Neural cell (in vitro differentiated cells): ENCODE data around the gene NFAM1. TPM values are rescaled to one million over a fixed set of nuclear protein-coding genes. Genes with fewer than 3 reads are reported as not detected.
A peak's percentile ranks its signal among the peaks of the same experiment; 100 is the strongest.

Source experiments
- H2AFZ ChIP-seq: fragments of 200-600, 300-800 bp; sonication (generic), shearing (Covaris generic); 2 replicates; pipeline ENCODE4 v1.6.0; 2014; ENCODE audit warnings: low read depth, mild to moderate bottlenecking, antibody characterized with exemption, low read length, moderate library complexity
- H3F3A ChIP-seq: fragments of 200-600 bp; shearing (Covaris generic); 2 replicates; pipeline ENCODE4 v1.6.1; 2016; ENCODE audit warnings: mild to moderate bottlenecking, moderate library complexity, mixed read lengths, antibody characterized with exemption, low read length; ENCODE audit not compliant: insufficient read depth, poor library complexity, severe bottlenecking
- H3K27ac ChIP-seq: fragments of 200-600, 300-800 bp; sonication (generic), shearing (Covaris generic); 2 replicates; pipeline ENCODE4 v1.5.1; 2014; ENCODE audit warnings: mild to moderate bottlenecking, low read length, moderate library complexity
- H3K27me3 ChIP-seq: fragments of 300-800, 200-600 bp; sonication (generic), shearing (Covaris generic); 2 replicates; pipeline ENCODE4 v1.6.0; 2014; ENCODE audit warnings: mild to moderate bottlenecking, low read depth, low read length, moderate library complexity; ENCODE audit not compliant: insufficient read depth
- H3K36me3 ChIP-seq: fragments of 300-800, 200-600 bp; sonication (generic), shearing (Covaris generic); 2 replicates; pipeline ENCODE4 v1.5.1; 2014; ENCODE audit warnings: mild to moderate bottlenecking, antibody characterized with exemption, low read length, moderate library complexity; ENCODE audit not compliant: insufficient read depth
- H3K4me2 ChIP-seq: fragments of 300-800, 200-600 bp; sonication (generic), shearing (Covaris generic); 2 replicates; pipeline ENCODE4 v1.6.0; 2014; ENCODE audit warnings: mild to moderate bottlenecking, low read length
- H3K4me3 ChIP-seq: fragments of 300-800, 200-600 bp; sonication (generic), shearing (Covaris generic); 2 replicates; pipeline ENCODE4 v1.5.1; 2014; ENCODE audit warnings: mild to moderate bottlenecking, low read length, moderate library complexity
- H3K79me2 ChIP-seq: fragments of 200-600 bp; shearing (Covaris generic); replicated peaks from 2 replicates; pipeline ENCODE4 v1.6.0; 2014; ENCODE audit warnings: mild to moderate bottlenecking, low read length, moderate library complexity; ENCODE audit not compliant: insufficient read depth
- H3K9ac ChIP-seq: fragments of 300-800, 200-600 bp; sonication (generic), shearing (Covaris generic); 2 replicates; pipeline ENCODE4 v1.6.1; 2016; ENCODE audit warnings: mild to moderate bottlenecking, low read length, mixed read lengths
- H3K9me2 ChIP-seq: fragments of 200-600 bp; shearing (Covaris generic); 2 replicates; pipeline ENCODE4 v1.6.1; 2016; ENCODE audit warnings: mild to moderate bottlenecking, low read length, mixed read lengths; ENCODE audit not compliant: insufficient read depth
- H3K9me3 ChIP-seq: fragments of 200-600, 300-800 bp; sonication (generic), shearing (Covaris generic); 2 replicates; pipeline ENCODE4 v1.6.1; 2016; ENCODE audit warnings: mild to moderate bottlenecking, mixed run types, low read length, moderate library complexity, mixed read lengths
- H4K20me1 ChIP-seq: fragments of 200-600 bp; shearing (Covaris generic); 2 replicates; pipeline ENCODE4 v1.6.1; 2016; ENCODE audit warnings: mild to moderate bottlenecking, mixed run types; ENCODE audit not compliant: insufficient read depth
- EP300 ChIP-seq: fragments of 450-650 bp; conservative IDR thresholded peaks from 2 replicates; pipeline ENCODE4 v1.6.1; 2014; ENCODE audit warnings: antibody characterized with exemption, mild to moderate bottlenecking, moderate library complexity; ENCODE audit not compliant: poor library complexity, severe bottlenecking
- EZH2 ChIP-seq: fragments of 200-600, 300-800 bp; shearing (Covaris generic), sonication (generic); IDR thresholded peaks from 2 replicates; pipeline ENCODE4 v1.6.1; 2014; ENCODE audit warnings: antibody characterized with exemption, low read length, borderline replicate concordance, mild to moderate bottlenecking; ENCODE audit not compliant: insufficient read depth, poor library complexity, severe bottlenecking
- MXI1 ChIP-seq: fragments of 450-650 bp; conservative IDR thresholded peaks from 2 replicates; pipeline ENCODE4 v1.6.1; 2014; ENCODE audit warnings: antibody characterized with exemption, mild to moderate bottlenecking; ENCODE audit not compliant: poor library complexity, severe bottlenecking
- POLR2AphosphoS5 ChIP-seq: IDR thresholded peaks from 2 replicates; pipeline ENCODE4 v1.6.1; 2012
- RAD21 ChIP-seq: fragments of 450-650 bp; conservative IDR thresholded peaks from 2 replicates; pipeline ENCODE4 v1.6.1; 2014; ENCODE audit warnings: antibody characterized with exemption, mild to moderate bottlenecking, moderate library complexity
- SMC3 ChIP-seq: fragments of 450-650 bp; conservative IDR thresholded peaks from 2 replicates; pipeline ENCODE4 v1.6.1; 2014; ENCODE audit warnings: antibody characterized with exemption, mild to moderate bottlenecking, moderate library complexity; ENCODE audit not compliant: poor library complexity
- TAF1 ChIP-seq: IDR thresholded peaks from 2 replicates; pipeline ENCODE4 v1.6.1; 2012; ENCODE audit warnings: low read depth
- polyA plus RNA-seq: library from polyadenylated mRNA; depleted of rRNA; stranded (reverse); fragments of >200 nt; gene quantifications from 2 replicates; pipeline ENCODE4 v1.2.3, GENCODE V29; 2014
- TF ChIP-seq, protein P1 (sequence below): fragments of 450-650 bp; IDR thresholded peaks from 2 replicates; pipeline ENCODE4 v1.5.1; 2014; ENCODE audit warnings: antibody characterized with exemption, mild to moderate bottlenecking, moderate library complexity; ENCODE audit not compliant: poor library complexity, severe bottlenecking
- TF ChIP-seq, protein P2 (sequence below): IDR thresholded peaks from 2 replicates; pipeline ENCODE4 v1.6.1; 2012; ENCODE audit warnings: borderline replicate concordance

NFAM1 gene
- polyA plus RNA-seq, 1 donor from 2014 or later, result 0.05 TPM

DNA sequence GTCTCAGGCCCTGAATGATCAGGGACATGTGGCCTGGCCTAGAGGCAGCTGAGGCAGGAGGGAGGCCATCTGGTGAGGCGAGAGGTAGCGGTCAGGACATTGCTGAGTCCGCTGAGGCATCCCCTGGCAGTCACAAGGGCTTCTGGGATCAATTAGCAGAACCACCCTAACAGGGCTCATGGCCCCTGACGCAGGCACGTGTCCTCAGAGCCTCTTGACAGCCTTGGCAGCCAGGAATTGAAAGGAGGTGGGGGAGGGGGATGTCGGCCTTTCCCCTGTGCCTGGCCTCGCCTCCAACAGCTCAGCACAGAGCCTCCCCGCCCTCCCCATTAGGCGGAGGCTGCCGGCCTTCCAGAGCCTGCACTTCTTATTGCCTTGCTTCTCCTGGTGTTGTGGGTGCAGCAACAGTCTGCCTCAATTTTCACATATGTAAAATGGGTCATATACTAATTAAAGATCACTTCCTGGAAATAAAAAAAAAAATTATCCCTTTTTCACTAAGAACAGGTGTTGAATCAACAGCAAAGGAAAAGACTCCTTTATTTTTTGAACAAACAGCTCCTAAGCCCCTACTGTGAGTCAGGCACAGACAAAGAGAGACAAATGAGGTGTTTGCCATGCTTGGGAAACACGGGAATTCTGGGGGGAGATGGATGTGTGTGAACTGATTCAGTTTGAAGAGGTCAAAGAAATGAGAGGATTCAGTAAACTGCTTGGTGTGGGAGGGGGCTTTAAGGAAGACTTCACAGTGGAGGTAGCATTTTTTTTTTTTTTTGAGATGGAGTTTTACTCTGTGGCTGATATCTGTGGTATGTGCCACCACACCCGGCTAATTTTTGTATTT is 55.3 kb downstream of the NFAM1 start:
- no peaks in the 10 kb centered on the region for H3K79me2 ChIP-seq
- H3K27me3 ChIP-seq, result no peaks in the 10 kb centered on the region
- peak overlapping the region; percentile 7 for H3K9ac ChIP-seq
- H3K36me3 ChIP-seq, result no peaks in the 10 kb centered on the region
- H3K9me3 ChIP-seq, result no peaks in the 10 kb centered on the region
- no peak overlapping the region for H3K4me2 ChIP-seq
- peak overlapping the region; percentile 33 for H3K27ac ChIP-seq
- no peaks in the 10 kb centered on the region for H3F3A ChIP-seq
- TF ChIP-seq RAD21 (no peak), TAF1 (no peak), EP300 (peak; percentile 23)
- no peaks in the 10 kb centered on the region for H4K20me1 ChIP-seq
- H2AFZ ChIP-seq, result no peak overlapping the region
- H3K9me2 ChIP-seq, result no peaks in the 10 kb centered on the region
- no peak overlapping the region for H3K4me3 ChIP-seq

DNA sequence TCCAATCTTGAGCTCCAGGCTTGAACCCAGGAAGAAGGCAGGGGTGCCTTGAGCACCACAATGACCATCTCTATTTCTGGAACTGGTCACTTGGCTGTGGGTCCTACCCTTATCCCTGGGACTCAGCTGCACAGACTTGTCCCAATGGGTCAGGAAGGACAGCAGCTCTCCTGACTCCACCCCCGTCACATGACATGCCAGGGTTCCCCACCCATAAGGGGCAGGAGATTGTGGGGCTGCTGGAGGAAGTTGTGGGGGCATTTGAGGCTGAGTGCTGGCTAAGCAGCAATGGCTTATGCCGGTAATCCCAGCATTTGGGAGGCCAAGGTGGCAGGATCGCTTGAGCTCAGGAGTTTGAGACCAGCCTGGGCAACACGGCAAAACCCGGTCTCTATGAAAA is 56.2 kb downstream of the NFAM1 start:
- Histone ChIP-seq H3K36me3 (no peaks in the 10 kb centered on the region), H3K4me2 (no peak overlapping the region), H3K9me3 (no peaks in the 10 kb centered on the region), H3K4me3 (no peak overlapping the region), H4K20me1 (no peaks in the 10 kb centered on the region), H3K79me2 (no peaks in the 10 kb centered on the region), H3F3A (no peaks in the 10 kb centered on the region), H3K9ac (no peak overlapping the region), H2AFZ (no peak overlapping the region), H3K9me2 (no peaks in the 10 kb centered on the region), H3K27me3 (no peaks in the 10 kb centered on the region), H3K27ac (no peak overlapping the region)
- TF ChIP-seq, protein P1, sequence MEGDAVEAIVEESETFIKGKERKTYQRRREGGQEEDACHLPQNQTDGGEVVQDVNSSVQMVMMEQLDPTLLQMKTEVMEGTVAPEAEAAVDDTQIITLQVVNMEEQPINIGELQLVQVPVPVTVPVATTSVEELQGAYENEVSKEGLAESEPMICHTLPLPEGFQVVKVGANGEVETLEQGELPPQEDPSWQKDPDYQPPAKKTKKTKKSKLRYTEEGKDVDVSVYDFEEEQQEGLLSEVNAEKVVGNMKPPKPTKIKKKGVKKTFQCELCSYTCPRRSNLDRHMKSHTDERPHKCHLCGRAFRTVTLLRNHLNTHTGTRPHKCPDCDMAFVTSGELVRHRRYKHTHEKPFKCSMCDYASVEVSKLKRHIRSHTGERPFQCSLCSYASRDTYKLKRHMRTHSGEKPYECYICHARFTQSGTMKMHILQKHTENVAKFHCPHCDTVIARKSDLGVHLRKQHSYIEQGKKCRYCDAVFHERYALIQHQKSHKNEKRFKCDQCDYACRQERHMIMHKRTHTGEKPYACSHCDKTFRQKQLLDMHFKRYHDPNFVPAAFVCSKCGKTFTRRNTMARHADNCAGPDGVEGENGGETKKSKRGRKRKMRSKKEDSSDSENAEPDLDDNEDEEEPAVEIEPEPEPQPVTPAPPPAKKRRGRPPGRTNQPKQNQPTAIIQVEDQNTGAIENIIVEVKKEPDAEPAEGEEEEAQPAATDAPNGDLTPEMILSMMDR, result no peak
- no peak for TF ChIP-seq TAF1
- TF ChIP-seq EZH2, result no peak
- TF ChIP-seq, protein P2, sequence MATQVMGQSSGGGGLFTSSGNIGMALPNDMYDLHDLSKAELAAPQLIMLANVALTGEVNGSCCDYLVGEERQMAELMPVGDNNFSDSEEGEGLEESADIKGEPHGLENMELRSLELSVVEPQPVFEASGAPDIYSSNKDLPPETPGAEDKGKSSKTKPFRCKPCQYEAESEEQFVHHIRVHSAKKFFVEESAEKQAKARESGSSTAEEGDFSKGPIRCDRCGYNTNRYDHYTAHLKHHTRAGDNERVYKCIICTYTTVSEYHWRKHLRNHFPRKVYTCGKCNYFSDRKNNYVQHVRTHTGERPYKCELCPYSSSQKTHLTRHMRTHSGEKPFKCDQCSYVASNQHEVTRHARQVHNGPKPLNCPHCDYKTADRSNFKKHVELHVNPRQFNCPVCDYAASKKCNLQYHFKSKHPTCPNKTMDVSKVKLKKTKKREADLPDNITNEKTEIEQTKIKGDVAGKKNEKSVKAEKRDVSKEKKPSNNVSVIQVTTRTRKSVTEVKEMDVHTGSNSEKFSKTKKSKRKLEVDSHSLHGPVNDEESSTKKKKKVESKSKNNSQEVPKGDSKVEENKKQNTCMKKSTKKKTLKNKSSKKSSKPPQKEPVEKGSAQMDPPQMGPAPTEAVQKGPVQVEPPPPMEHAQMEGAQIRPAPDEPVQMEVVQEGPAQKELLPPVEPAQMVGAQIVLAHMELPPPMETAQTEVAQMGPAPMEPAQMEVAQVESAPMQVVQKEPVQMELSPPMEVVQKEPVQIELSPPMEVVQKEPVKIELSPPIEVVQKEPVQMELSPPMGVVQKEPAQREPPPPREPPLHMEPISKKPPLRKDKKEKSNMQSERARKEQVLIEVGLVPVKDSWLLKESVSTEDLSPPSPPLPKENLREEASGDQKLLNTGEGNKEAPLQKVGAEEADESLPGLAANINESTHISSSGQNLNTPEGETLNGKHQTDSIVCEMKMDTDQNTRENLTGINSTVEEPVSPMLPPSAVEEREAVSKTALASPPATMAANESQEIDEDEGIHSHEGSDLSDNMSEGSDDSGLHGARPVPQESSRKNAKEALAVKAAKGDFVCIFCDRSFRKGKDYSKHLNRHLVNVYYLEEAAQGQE, result no peak
- no peak for TF ChIP-seq MXI1
- TF ChIP-seq EP300, result no peak
- no peak for TF ChIP-seq RAD21
- TF ChIP-seq SMC3, result no peak
- no peak for TF ChIP-seq POLR2AphosphoS5
